Bronchial epithelial cell (primary cell): Measurements from ENCODE around the gene ABCC9. TPM values are rescaled to one million over a fixed set of nuclear protein-coding genes. Genes with fewer than 3 reads are reported as not detected.

Experiments used
- DNase-seq: peaks from one replicate; pipeline ENCODE4 v3.0.0-alpha.2; 2010; ENCODE audit warnings: low read depth
- FAIRE-seq: peaks from 2 replicates; lab custom pipeline; 2011; peaks lifted over from hg19 to GRCh38; lab: Jason Lieb, UNC
- H3K27me3 ChIP-seq: 2 replicates; pipeline ENCODE4 v1.5.1; 2011; ENCODE audit warnings: low read length; ENCODE audit not compliant: control insufficient read depth, insufficient read depth
- H3K36me3 ChIP-seq: 2 replicates; pipeline ENCODE4 v1.5.1; 2011; ENCODE audit warnings: low read length; ENCODE audit not compliant: control insufficient read depth, insufficient read depth
- H3K4me3 ChIP-seq: 2 replicates; pipeline ENCODE4 v1.5.1; 2011; ENCODE audit warnings: mild to moderate bottlenecking, low read depth, low read length, control low read depth
- CTCF ChIP-seq: IDR thresholded peaks from 2 replicates; pipeline ENCODE4 v1.5.1; 2011; ENCODE audit warnings: mild to moderate bottlenecking, moderate library complexity, low read length, control low read depth, inconsistent platforms; ENCODE audit not compliant: insufficient read depth, severe bottlenecking
- total RNA-seq: library from RNA; depleted of rRNA; stranded (reverse); fragments of >200 nt; gene quantifications from 2 replicates; pipeline ENCODE4 v1.2.1, GENCODE V29; 2014

Gene ABCC9
- total RNA-seq, 1 donor from 2014 or later = 0.79 TPM

- Histone ChIP-seq H3K27me3 (no peaks in the 10 kb centered on the region), H3K36me3 (no peaks in the 10 kb centered on the region), H3K4me3 (no peak overlapping the region)
- FAIRE-seq (no peak), DNase-seq (no peak)
- no peak for TF ChIP-seq CTCF
Measured at GRCh38 chr12:21756699-21757098, 184.5 kb downstream of the ABCC9 start.

GRCh38 chr12:21751517-21751916, 189.7 kb downstream of the ABCC9 start:
- Histone ChIP-seq H3K36me3 (no peaks in the 10 kb centered on the region), H3K4me3 (no peak overlapping the region), H3K27me3 (no peaks in the 10 kb centered on the region)
- TF ChIP-seq CTCF = no peak
- FAIRE-seq = no peak
- DNase-seq = no peak

Other genes with a start within 250 kb of the ABCC9 start
- gene KCNJ8, start 166.7 kb downstream of the ABCC9 start, total RNA-seq = under 0.01 TPM in 1 of 2 replicates, not detected in the other
- 26.6 and 46.3 TPM in 2 replicates for gene CMAS, start 104.8 kb upstream of the ABCC9 start, total RNA-seq